ENCODE data around the gene ZNF709. TPM values are rescaled to one million over a fixed set of nuclear protein-coding genes. Genes with fewer than 3 reads are reported as not detected.

Gene ZNF709
- total and polyA plus RNA-seq, 2 of the 13 experiments (the other 11 are each of a cell fraction or from before 2014, with no cell fraction given) = 1.5 to 3.9 TPM

DNA sequence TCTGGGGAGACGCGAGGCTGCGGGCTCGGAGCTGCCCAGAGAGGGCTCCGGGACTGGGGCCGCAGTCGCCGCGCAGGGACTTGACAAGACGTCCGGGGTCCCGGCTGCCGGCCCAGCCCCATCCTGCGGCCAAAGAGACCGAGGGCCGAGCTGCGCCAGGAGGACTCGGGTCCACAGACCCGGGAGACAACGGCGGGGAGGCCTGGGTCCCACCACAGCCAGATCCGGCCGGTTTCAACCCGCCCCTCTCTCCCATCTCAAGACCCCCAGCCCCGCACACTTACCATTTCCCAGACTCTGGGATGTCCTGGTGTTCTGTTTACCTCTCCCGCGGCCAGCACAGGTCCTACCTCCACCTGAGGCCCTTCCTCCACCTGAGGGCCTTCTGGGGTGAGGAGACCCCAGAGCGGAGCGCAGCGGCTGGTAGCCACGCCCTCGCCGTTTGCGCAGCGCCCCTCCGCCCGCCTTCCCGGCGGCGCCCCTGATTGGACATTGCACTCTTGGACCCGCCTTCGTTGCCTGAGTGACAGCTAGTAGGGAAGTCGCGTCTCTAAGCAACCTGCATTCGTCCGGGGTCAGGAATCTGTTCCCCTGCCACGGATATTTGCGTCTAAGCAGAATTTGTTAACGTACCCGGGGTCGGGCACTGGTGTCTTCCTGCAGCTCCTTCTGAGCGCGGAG lies at the start of gene ZNF709 (continued):
- TF ChIP-seq ZNF546 (CRISPR knock-in tag; conservative IDR thresholded peaks at IDR 0.05) (no peak), PRMT3 (CRISPR knock-in tag; IDR thresholded peaks at IDR 0.05; ENCODE audit: borderline replicate concordance, low read depth) (no peak), SIX1 (CRISPR knock-in tag; IDR thresholded peaks at IDR 0.05; ENCODE audit: borderline replicate concordance) (no peak), GZF1 (CRISPR knock-in tag; IDR thresholded peaks at IDR 0.05) (peak; percentile 57; the same call in 1 of the 2 replicates), ZNF550 (CRISPR knock-in tag; IDR thresholded peaks at IDR 0.05; ENCODE audit: borderline replicate concordance) (no peak), JUND (CRISPR knock-in tag; IDR thresholded peaks at IDR 0.05) (no peak), ZNF230 (CRISPR knock-in tag; IDR thresholded peaks at IDR 0.05) (peak; percentile 85), ZFP41 (CRISPR knock-in tag; IDR thresholded peaks at IDR 0.05; ENCODE audit: borderline replicate concordance) (0 out of 2 replicates have a peak, but pooled peaks have one; percentile 12), PAX8 (CRISPR knock-in tag; IDR thresholded peaks at IDR 0.05; ENCODE audit: borderline replicate concordance) (0 out of 2 replicates have a peak, but pooled peaks have one; percentile 71), ZNF563 (CRISPR knock-in tag; IDR thresholded peaks at IDR 0.05) (peak; percentile 86; the same call in 1 of the 2 replicates), NFKBIZ (CRISPR knock-in tag; IDR thresholded peaks at IDR 0.05) (peak; percentile 61; the same call in 1 of the 2 replicates), HIC2 (CRISPR knock-in tag; IDR thresholded peaks at IDR 0.05; ENCODE audit: low read depth) (0 out of 2 replicates have a peak, but pooled peaks have one; percentile 32), ISL2 (CRISPR knock-in tag; IDR thresholded peaks at IDR 0.05) (no peak), ZMAT5 (CRISPR knock-in tag; IDR thresholded peaks at IDR 0.05; ENCODE audit: borderline replicate concordance, low read depth) (no peak), CBX1 (IDR thresholded peaks at IDR 0.05; ENCODE audit: low read depth) (no peak)
- TF ChIP-seq, protein P1, sequence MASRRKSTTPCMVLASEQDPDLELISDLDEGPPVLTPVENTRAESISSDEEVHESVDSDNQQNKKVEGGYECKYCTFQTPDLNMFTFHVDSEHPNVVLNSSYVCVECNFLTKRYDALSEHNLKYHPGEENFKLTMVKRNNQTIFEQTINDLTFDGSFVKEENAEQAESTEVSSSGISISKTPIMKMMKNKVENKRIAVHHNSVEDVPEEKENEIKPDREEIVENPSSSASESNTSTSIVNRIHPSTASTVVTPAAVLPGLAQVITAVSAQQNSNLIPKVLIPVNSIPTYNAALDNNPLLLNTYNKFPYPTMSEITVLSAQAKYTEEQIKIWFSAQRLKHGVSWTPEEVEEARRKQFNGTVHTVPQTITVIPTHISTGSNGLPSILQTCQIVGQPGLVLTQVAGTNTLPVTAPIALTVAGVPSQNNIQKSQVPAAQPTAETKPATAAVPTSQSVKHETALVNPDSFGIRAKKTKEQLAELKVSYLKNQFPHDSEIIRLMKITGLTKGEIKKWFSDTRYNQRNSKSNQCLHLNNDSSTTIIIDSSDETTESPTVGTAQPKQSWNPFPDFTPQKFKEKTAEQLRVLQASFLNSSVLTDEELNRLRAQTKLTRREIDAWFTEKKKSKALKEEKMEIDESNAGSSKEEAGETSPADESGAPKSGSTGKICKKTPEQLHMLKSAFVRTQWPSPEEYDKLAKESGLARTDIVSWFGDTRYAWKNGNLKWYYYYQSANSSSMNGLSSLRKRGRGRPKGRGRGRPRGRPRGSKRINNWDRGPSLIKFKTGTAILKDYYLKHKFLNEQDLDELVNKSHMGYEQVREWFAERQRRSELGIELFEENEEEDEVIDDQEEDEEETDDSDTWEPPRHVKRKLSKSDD (CRISPR knock-in tag; IDR thresholded peaks at IDR 0.05; ENCODE audit: low read depth) = peak; percentile 41; the same call in 1 of the 2 replicates
- TF ChIP-seq, protein P2, sequence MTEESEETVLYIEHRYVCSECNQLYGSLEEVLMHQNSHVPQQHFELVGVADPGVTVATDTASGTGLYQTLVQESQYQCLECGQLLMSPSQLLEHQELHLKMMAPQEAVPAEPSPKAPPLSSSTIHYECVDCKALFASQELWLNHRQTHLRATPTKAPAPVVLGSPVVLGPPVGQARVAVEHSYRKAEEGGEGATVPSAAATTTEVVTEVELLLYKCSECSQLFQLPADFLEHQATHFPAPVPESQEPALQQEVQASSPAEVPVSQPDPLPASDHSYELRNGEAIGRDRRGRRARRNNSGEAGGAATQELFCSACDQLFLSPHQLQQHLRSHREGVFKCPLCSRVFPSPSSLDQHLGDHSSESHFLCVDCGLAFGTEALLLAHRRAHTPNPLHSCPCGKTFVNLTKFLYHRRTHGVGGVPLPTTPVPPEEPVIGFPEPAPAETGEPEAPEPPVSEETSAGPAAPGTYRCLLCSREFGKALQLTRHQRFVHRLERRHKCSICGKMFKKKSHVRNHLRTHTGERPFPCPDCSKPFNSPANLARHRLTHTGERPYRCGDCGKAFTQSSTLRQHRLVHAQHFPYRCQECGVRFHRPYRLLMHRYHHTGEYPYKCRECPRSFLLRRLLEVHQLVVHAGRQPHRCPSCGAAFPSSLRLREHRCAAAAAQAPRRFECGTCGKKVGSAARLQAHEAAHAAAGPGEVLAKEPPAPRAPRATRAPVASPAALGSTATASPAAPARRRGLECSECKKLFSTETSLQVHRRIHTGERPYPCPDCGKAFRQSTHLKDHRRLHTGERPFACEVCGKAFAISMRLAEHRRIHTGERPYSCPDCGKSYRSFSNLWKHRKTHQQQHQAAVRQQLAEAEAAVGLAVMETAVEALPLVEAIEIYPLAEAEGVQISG (CRISPR knock-in tag; IDR thresholded peaks at IDR 0.05) = peak; percentile 48
- TF ChIP-seq, protein P3, sequence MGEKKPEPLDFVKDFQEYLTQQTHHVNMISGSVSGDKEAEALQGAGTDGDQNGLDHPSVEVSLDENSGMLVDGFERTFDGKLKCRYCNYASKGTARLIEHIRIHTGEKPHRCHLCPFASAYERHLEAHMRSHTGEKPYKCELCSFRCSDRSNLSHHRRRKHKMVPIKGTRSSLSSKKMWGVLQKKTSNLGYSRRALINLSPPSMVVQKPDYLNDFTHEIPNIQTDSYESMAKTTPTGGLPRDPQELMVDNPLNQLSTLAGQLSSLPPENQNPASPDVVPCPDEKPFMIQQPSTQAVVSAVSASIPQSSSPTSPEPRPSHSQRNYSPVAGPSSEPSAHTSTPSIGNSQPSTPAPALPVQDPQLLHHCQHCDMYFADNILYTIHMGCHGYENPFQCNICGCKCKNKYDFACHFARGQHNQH (CRISPR knock-in tag; IDR thresholded peaks at IDR 0.05) = peak; percentile 81
